ENCODE results near the gene OPA1.

The OPA1 gene

GRCh38 chr3:193734737-193735366 lies 141.8 kb downstream of the OPA1 start:
- DNase-seq (ENCODE audit: low spot score) = no peak
- Histone ChIP-seq H4K8ac (ENCODE audit: low read depth, low read length) (no peak overlapping the region), H2BK15ac (ENCODE audit: low read length) (no peak overlapping the region), H3K4me1 (ENCODE audit: control insufficient read depth in 2 of 2, insufficient read depth in 1 of 2, low read depth in 1 of 2, low read length in 2 of 2) (peaks cover 25 to 30% of the 10 kb centered on the region in 2 donors), H4K91ac (ENCODE audit: low read depth, low read length, poor library complexity) (no peak overlapping the region), H2AK5ac (ENCODE audit: low read depth, low read length) (peak overlapping the region; percentile 3), H3K4ac (ENCODE audit: low read length) (no peak overlapping the region), H3K9me3 (replicated peaks in 1 of 2; ENCODE audit: control insufficient read depth in 2 of 2, insufficient read depth in 1 of 2, low read depth in 1 of 2, low read length in 2 of 2) (peaks cover 0 to 1% of the 10 kb centered on the region in 2 donors), H2BK5ac (ENCODE audit: low read length) (peak overlapping the region; percentile 49), H3K18ac (ENCODE audit: low read length) (peak overlapping the region; percentile 77), H3K79me1 (ENCODE audit: low read depth, low read length) (no peaks in the 10 kb centered on the region), H3K27me3 (ENCODE audit: control insufficient read depth in 3 of 3, insufficient read depth in 3 of 3, low read depth in 1 of 3, low read length in 3 of 3) (no peaks in the 10 kb centered on the region), H3K27ac (replicated peaks; ENCODE audit: low read length) (no peak overlapping the region), H2AFZ (ENCODE audit: low read length) (no peak overlapping the region), H3K4me2 (ENCODE audit: insufficient read depth, low read length, poor library complexity, severe bottlenecking) (no peak overlapping the region), H3K36me3 (replicated peaks in 1 of 2; ENCODE audit: control insufficient read depth in 2 of 2, insufficient read depth in 2 of 2, low read length in 2 of 2) (no peaks in the 10 kb centered on the region), H2BK120ac (ENCODE audit: low read depth, low read length) (no peak overlapping the region), H3K14ac (ENCODE audit: low read length) (no peak overlapping the region), H3K23ac (ENCODE audit: low read depth, low read length, poor library complexity) (no peak overlapping the region), H2BK12ac (ENCODE audit: low read length) (no peak overlapping the region), H3K9ac (ENCODE audit: low read depth, low read length, poor library complexity) (no peak overlapping the region), H3K4me3 (ENCODE audit: low read length in 2 of 2) (no peak overlapping the region)
- no CpG with 5 or more reads among the region's 15 CpGs for WGBS, 2 donors (ENCODE audit: extremely low coverage in 2 of 2, insufficient read length in 2 of 2, insufficient replicate concordance in 1 of 2)

- H3K36me3 ChIP-seq (replicated peaks in 1 of 2; ENCODE audit: control insufficient read depth in 2 of 2, insufficient read depth in 2 of 2, low read length in 2 of 2) = no peaks in the 10 kb centered on the region
- peak overlapping the region; percentile 1 for H2BK12ac ChIP-seq (ENCODE audit: low read length)
- no peak overlapping the region for H2BK5ac ChIP-seq (ENCODE audit: low read length)
- peaks cover 19 to 21% of the 10 kb centered on the region in 2 donors for H3K4me1 ChIP-seq (ENCODE audit: control insufficient read depth in 2 of 2, insufficient read depth in 1 of 2, low read depth in 1 of 2, low read length in 2 of 2)
- no peaks in the 10 kb centered on the region for H3K79me1 ChIP-seq (ENCODE audit: low read depth, low read length)
- peak overlapping the region; percentile 84 for H3K18ac ChIP-seq (ENCODE audit: low read length)
- no peak overlapping the region for H2BK15ac ChIP-seq (ENCODE audit: low read length)
- peak overlapping the region; percentile 52 for H2AK5ac ChIP-seq (ENCODE audit: low read depth, low read length)
- no peak overlapping the region for H4K8ac ChIP-seq (ENCODE audit: low read depth, low read length)
- no peak overlapping the region for H3K4me2 ChIP-seq (ENCODE audit: insufficient read depth, low read length, poor library complexity, severe bottlenecking)
- no peak overlapping the region for H2BK120ac ChIP-seq (ENCODE audit: low read depth, low read length)
- no peak overlapping the region for H3K23ac ChIP-seq (ENCODE audit: low read depth, low read length, poor library complexity)
- no peaks in the 10 kb centered on the region for H3K27me3 ChIP-seq (ENCODE audit: control insufficient read depth in 3 of 3, insufficient read depth in 3 of 3, low read depth in 1 of 3, low read length in 3 of 3)
- DNase-seq (ENCODE audit: low spot score) = no peak
- no peak overlapping the region for H3K9ac ChIP-seq (ENCODE audit: low read depth, low read length, poor library complexity)
- H3K9me3 ChIP-seq (replicated peaks in 1 of 2; ENCODE audit: control insufficient read depth in 2 of 2, insufficient read depth in 1 of 2, low read depth in 1 of 2, low read length in 2 of 2) = peaks cover 0 to 1% of the 10 kb centered on the region in 2 donors
- no peak overlapping the region for H3K4me3 ChIP-seq (ENCODE audit: low read length in 2 of 2)
- H3K27ac ChIP-seq (replicated peaks; ENCODE audit: low read length) = peak overlapping the region; percentile 90
- no peak overlapping the region for H2AFZ ChIP-seq (ENCODE audit: low read length)
- no peak overlapping the region for H4K91ac ChIP-seq (ENCODE audit: low read depth, low read length, poor library complexity)
- H3K4ac ChIP-seq (ENCODE audit: low read length) = no peak overlapping the region
- no peak overlapping the region for H3K14ac ChIP-seq (ENCODE audit: low read length)
Measured at GRCh38 chr3:193735850-193736249, 142.8 kb downstream of the OPA1 start.

DNA sequence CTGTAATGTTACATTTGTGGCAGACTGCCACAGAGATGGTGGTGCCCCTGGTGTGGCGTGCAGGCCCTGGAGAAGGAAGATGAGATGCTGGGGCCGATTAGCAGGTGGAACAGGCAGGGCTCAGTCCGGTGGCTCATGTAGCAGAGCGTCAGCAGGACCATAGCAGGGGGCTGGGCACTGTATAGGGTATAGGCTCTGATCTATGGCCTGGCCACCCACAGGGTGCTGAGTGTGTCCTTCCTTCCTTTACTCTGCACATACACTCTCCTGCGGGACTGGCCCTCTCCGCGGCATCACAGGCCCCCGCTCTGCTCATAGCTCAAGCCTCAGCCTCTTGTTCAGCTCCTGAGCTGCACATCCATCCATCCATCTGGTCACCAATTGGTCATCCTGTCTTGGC lies 143.6 kb downstream of the OPA1 start:
- H2AK5ac ChIP-seq (ENCODE audit: low read depth, low read length) = peak overlapping the region; percentile 52

GRCh38 chr3:193737191-193737751 lies 144.3 kb downstream of the OPA1 start:
- Histone ChIP-seq H3K4ac (ENCODE audit: low read length) (no peak overlapping the region), H3K23ac (ENCODE audit: low read depth, low read length, poor library complexity) (no peak overlapping the region), H2BK15ac (ENCODE audit: low read length) (no peak overlapping the region), H2AK5ac (ENCODE audit: low read depth, low read length) (no peak overlapping the region), H2BK120ac (ENCODE audit: low read depth, low read length) (no peak overlapping the region), H3K36me3 (replicated peaks in 1 of 2; ENCODE audit: control insufficient read depth in 2 of 2, insufficient read depth in 2 of 2, low read length in 2 of 2) (no peaks in the 10 kb centered on the region), H2AFZ (ENCODE audit: low read length) (no peak overlapping the region), H3K9ac (ENCODE audit: low read depth, low read length, poor library complexity) (no peak overlapping the region), H3K9me3 (replicated peaks in 1 of 2; ENCODE audit: control insufficient read depth in 2 of 2, insufficient read depth in 1 of 2, low read depth in 1 of 2, low read length in 2 of 2) (peaks cover 0 to 1% of the 10 kb centered on the region in 2 donors), H2BK12ac (ENCODE audit: low read length) (peak overlapping the region; percentile 8), H3K18ac (ENCODE audit: low read length) (peak overlapping the region; percentile 94), H3K14ac (ENCODE audit: low read length) (no peak overlapping the region), H3K79me1 (ENCODE audit: low read depth, low read length) (no peaks in the 10 kb centered on the region), H3K27ac (replicated peaks; ENCODE audit: low read length) (peak overlapping the region; percentile 90), H3K4me3 (ENCODE audit: low read length in 2 of 2) (no peak overlapping the region), H3K27me3 (ENCODE audit: control insufficient read depth in 3 of 3, insufficient read depth in 3 of 3, low read depth in 1 of 3, low read length in 3 of 3) (no peaks in the 10 kb centered on the region), H3K4me1 (ENCODE audit: control insufficient read depth in 2 of 2, insufficient read depth in 1 of 2, low read depth in 1 of 2, low read length in 2 of 2) (peaks cover 7 to 15% of the 10 kb centered on the region in 2 donors), H4K8ac (ENCODE audit: low read depth, low read length) (no peak overlapping the region), H2BK5ac (ENCODE audit: low read length) (no peak overlapping the region), H4K91ac (ENCODE audit: low read depth, low read length, poor library complexity) (no peak overlapping the region), H3K4me2 (ENCODE audit: insufficient read depth, low read length, poor library complexity, severe bottlenecking) (no peak overlapping the region)
- no CpG with 5 or more reads among the region's 17 CpGs for WGBS, 2 donors (ENCODE audit: extremely low coverage in 2 of 2, insufficient read length in 2 of 2, insufficient replicate concordance in 1 of 2)
- DNase-seq (ENCODE audit: low spot score) = peak; percentile 82

More for the DNA sequence above, 143.6 kb downstream of the OPA1 start:
- no peaks in the 10 kb centered on the region for H3K79me1 ChIP-seq (ENCODE audit: low read depth, low read length)
- H3K27ac ChIP-seq (replicated peaks; ENCODE audit: low read length) = peak overlapping the region; percentile 90
- H2BK15ac ChIP-seq (ENCODE audit: low read length) = no peak overlapping the region
- H2BK5ac ChIP-seq (ENCODE audit: low read length) = peak overlapping the region; percentile 78
- H3K14ac ChIP-seq (ENCODE audit: low read length) = no peak overlapping the region
- H2BK120ac ChIP-seq (ENCODE audit: low read depth, low read length) = peak overlapping the region; percentile 26
- peak overlapping the region; percentile 22 for H3K4me2 ChIP-seq (ENCODE audit: insufficient read depth, low read length, poor library complexity, severe bottlenecking)
- no peak overlapping the region for H3K23ac ChIP-seq (ENCODE audit: low read depth, low read length, poor library complexity)
- peak overlapping the region; percentile 94 for H3K18ac ChIP-seq (ENCODE audit: low read length)
- no peak overlapping the region for H2AFZ ChIP-seq (ENCODE audit: low read length)
- H3K4ac ChIP-seq (ENCODE audit: low read length) = no peak overlapping the region
- H4K91ac ChIP-seq (ENCODE audit: low read depth, low read length, poor library complexity) = peak overlapping the region; percentile 4
- H3K9ac ChIP-seq (ENCODE audit: low read depth, low read length, poor library complexity) = no peak overlapping the region
- H2BK12ac ChIP-seq (ENCODE audit: low read length) = peak overlapping the region; percentile 8
- no peaks in the 10 kb centered on the region for H3K27me3 ChIP-seq (ENCODE audit: control insufficient read depth in 3 of 3, insufficient read depth in 3 of 3, low read depth in 1 of 3, low read length in 3 of 3)
- no peak overlapping the region for H3K4me3 ChIP-seq (ENCODE audit: low read length in 2 of 2)
- DNase-seq (ENCODE audit: low spot score) = no peak
- no CpG with 5 or more reads among the region's 8 CpGs for WGBS, 2 donors (ENCODE audit: extremely low coverage in 2 of 2, insufficient read length in 2 of 2, insufficient replicate concordance in 1 of 2)
- H4K8ac ChIP-seq (ENCODE audit: low read depth, low read length) = no peak overlapping the region
- H3K36me3 ChIP-seq (replicated peaks in 1 of 2; ENCODE audit: control insufficient read depth in 2 of 2, insufficient read depth in 2 of 2, low read length in 2 of 2) = no peaks in the 10 kb centered on the region
- peaks cover 0 to 1% of the 10 kb centered on the region in 2 donors for H3K9me3 ChIP-seq (replicated peaks in 1 of 2; ENCODE audit: control insufficient read depth in 2 of 2, insufficient read depth in 1 of 2, low read depth in 1 of 2, low read length in 2 of 2)
- H3K4me1 ChIP-seq (ENCODE audit: control insufficient read depth in 2 of 2, insufficient read depth in 1 of 2, low read depth in 1 of 2, low read length in 2 of 2) = peaks cover 14 to 15% of the 10 kb centered on the region in 2 donors
